HG03439 (cell line): ENCODE measurements around the gene FXR1.
"Not testable (repeated sequence)": the region's sequence is repeated elsewhere in the genome, so short reads cannot be mapped to it uniquely, and the experiment has no call there.

Experiments used
- ATAC-seq: cut with Tn5 transposase; IDR thresholded peaks from one replicate; pipeline ENCODE4 v1.9.1; 2021; ENCODE audit warnings: mild to moderate bottlenecking, moderate library complexity; ENCODE audit not compliant: unreplicated experiment

FXR1 gene

DNA sequence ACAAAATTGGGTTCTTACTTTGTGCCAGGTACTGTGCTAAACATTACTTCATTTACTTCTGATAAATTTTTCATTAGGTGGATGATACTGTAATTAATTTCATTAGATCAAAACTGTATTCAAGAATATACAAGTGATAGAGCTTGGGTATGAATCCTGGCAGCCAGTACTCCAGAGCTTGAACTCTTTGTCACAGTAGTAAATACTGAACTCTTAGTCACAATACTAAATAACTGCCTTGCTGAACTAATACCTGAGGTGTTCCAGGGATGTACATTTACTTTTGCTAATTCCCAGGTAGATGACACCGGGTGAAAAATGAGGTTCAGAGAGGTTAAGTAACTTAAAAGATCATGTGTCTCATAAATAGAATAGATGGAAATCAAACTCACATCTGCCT is 20.3 kb downstream of the FXR1 start:
- no peak for ATAC-seq

DNA sequence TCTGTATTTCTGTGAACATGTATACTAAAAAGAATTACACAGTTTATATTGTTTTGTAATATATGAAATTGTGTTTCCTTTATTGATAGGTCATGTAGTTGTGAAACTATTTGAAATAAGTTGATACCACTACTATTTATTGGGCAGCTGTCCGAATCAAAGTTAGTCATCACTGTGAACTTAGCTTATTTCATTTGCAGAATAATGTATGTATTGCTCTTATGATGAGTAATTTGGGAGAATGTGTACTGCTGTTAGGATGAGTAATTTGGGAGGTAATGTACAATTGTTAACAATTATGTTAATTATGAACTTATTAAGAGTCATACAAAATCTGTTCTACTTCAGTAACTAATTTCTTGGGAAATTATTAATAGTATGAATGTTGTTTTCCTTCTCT is 22.2 kb downstream of the FXR1 start:
- ATAC-seq: no peak

DNA sequence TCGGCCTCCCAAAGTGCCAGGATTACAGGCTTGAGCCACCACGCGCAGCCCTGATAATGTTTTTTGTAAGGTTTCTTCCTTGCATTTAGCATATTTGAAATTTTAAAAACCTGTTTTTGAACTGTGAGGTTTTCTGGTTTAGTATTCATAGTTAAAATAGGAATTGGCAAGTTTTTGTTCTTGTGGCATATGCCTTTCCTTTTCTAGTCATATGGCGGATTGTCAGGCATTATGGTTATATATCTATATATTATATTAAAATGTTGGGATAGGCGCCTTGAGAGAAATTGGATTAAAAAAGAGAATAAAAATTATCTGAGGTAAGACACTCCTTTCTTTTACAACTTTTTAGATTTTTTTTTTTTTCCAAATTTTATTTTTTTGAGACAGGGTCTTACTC is 28.4 kb downstream of the FXR1 start:
- ATAC-seq: no peak

DNA sequence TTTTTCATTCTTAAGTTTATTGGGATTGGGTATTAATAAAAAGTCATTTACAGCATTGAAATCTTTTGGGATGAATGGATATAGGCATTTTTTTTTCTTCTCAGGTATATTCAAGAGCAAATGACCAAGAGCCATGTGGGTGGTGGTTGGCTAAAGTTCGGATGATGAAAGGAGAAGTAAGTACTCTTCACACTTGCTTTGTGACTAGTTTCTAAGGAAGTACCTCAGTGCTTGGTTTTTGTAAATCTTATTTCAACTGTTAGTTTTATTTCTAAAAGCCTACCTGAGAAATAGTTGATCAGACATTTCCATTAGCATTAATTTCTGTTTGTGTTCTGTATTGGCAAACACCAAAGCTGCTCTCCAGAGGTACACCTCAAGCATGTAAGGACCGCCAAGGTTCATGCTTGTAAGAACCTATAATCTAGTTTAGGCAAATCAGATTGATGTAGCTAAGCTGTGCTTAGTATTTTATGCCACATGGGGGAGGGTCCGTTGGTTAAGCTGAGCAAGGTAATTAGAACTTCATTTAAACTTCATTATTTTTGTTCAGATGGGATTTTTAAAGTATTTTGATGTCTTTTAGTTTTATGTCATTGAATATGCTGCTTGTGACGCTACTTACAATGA is 35.4 kb downstream of the FXR1 start:
- no peak for ATAC-seq

DNA sequence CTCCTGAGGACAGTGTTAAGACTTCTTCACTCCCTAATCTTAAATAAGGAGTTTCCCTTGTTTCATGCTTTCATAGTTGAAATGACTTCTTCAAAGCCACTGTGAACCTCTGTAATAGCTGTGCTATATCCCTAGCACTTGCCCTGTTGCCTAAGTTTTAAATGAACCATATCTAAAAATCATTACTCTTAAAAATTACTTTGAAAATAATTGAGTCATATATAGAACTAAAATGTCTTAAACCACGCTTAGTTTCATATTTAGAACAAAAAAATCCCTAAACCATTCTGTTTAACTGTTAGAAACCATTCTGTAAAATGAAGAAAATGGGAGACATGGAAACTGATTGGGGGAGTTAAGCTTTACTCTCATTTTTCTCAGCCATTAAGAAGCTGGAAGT is 47.2 kb downstream of the FXR1 start:
- no peak for ATAC-seq

GRCh38 chr3:180961087-180961486 is 48.6 kb downstream of the FXR1 start:
- ATAC-seq: no peak

- ATAC-seq: no peak
Observed at GRCh38 chr3:180961552-180961951, 49.1 kb downstream of the FXR1 start.

DNA sequence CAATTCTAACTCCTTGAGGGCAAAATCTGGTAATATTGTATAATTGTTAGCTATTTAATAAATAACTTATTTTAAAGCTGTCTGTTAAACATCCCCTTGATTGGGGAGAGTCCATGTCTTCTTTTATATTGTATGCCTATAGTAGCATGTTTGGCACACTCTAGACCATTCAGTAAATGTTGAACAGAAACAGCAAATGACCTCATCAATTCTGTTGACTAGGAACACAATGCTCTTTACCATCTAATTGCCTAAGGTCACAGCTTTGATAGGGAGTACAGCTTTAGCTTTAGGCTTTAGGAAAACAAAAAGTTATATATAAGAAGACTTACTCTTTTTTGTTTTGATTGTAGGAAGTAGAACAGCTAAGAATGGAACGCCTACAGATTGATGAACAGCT is 50.1 kb downstream of the FXR1 start:
- ATAC-seq: no peak

- no peak for ATAC-seq
Observed at GRCh38 chr3:180970931-180971330, 58.5 kb downstream of the FXR1 start.

- peak; percentile 56 for ATAC-seq
Observed at GRCh38 chr3:180973543-180973942, 61.1 kb downstream of the FXR1 start.

GRCh38 chr3:180974286-180974685 is 61.8 kb downstream of the FXR1 start:
- no peak for ATAC-seq

DNA sequence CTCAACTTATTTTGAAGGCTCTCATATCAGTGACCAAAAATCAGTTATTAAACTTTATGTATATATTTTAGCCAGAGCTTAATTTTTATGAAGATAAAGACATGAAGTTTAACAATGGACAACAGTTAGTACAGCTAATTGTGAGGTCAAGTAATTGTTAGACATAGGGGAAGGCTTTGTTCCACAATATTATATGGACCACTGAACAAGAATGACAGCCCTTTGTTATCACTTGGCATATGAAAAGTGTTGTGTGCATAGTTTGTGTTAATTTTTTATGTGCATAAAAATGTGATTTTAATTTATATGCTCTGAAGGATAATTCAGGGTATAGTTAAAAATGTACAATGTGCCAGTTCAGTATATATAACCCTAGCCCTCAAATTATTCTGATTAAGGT is 65.0 kb downstream of the FXR1 start:
- no peak for ATAC-seq

GRCh38 chr3:180979961-180980360 is 67.5 kb downstream of the FXR1 start:
- ATAC-seq: no peak

GRCh38 chr3:180980611-180981010 is 68.1 kb downstream of the FXR1 start:
- no peak for ATAC-seq

DNA sequence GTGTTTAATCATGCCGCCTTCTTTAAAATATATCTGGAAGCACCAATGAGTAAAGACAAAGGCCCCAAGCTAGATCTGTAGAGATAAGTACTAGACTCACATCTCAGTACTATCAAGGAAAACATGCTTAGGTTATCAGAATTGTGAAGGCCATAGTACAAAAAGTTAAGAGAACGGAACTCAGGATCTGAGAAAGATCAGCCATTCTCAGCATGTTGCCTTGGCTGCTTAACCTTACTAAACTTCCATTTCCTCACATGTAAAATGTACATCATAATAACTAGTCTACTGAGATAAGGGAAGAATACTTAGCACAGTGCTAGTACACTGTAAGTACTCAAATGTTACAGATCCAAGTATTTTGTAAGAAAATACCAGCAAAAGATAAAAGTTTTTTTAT is 69.4 kb downstream of the FXR1 start:
- ATAC-seq: no peak

GRCh38 chr3:180983136-180983535 is 70.7 kb downstream of the FXR1 start:
- no peak for ATAC-seq

- ATAC-seq: not testable (repeated sequence)
Observed at GRCh38 chr3:180986366-180986765, 73.9 kb downstream of the FXR1 start.

DNA sequence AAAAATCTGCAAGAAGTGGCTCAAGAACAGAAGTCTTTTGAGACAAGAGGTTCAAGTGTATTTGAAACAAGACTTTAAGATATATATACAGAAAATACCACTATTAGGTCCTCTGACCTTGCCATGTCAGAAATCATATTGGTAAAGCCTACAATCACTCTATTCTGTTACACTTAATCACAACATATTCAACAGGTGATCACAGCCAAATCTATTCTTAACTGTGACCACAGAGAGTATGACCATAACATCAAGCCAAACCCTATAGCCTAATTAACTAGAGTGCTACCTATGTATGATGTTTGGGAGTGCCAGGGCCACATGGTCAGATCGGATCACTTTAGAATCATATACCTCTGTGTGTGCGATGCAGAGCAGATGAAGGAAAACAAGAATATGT is 74.9 kb downstream of the FXR1 start:
- no peak for ATAC-seq

GRCh38 chr3:180989291-180990163 is 77.1 kb downstream of the FXR1 start, which contains the start of gene DNAJC19:
Gene DNAJC19, minus strand, starts transcription at chr3:180989736. Its CDS starts 134 bp downstream, at chr3:180989602.
- ATAC-seq: peak; percentile 97

- no peak for ATAC-seq
Observed at GRCh38 chr3:180990505-180990904, 78.0 kb downstream of the FXR1 start.

DNA sequence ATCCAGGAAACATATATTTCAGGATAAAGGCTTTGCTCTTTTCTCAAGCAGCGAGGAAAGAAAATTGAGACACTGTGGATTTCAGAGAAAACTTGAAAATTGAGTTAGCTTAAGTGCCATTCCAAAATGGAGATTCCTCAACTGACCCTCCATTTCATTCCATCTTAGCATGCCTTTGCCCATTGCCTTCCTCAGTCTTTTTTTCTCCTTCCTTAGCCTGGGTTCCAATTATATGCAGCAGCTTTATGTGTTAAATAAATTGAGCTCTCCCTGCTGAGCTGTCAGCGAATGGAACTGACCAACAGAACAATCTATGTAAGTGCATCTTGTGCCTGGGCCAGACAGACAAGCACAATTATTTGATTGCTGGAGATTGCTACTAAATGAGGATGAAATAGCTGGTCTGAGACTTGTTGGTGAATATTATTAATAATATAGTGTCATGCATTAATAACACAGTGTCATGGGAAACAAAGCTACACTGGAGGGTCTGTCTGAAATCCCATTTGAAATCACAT is 84.0 kb downstream of the FXR1 start:
- no peak for ATAC-seq

- not testable (repeated sequence) for ATAC-seq
Observed at GRCh38 chr3:181002331-181002730, 89.9 kb downstream of the FXR1 start.
